Measurements from ENCODE around the gene SSU72.

DNA sequence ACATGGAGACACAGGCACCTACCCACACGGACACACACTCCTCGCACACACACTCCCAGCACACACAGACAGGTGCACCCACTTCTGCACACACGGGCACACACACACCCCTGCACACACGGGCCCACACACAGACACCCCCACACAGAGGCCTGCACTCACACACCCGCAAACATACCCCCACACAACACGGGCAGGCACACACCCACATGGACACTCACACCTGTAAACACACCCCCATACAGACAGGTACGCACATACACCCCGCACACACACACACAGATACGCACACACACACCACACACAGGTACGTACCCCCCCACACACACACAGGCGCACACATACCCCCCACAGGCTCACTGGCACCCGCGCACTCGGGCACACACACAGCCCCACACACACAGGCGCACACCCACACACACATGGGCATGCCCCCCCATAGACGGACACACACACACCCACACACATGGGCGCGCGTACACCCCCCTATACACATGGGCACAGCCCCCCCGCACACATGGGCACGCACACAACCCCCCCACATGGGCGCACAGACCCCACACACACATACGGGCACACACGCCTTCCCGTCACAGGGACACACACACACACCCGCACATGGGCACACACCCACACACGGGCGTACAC lies 56.6 kb downstream of the SSU72 start:
- no peak for TF ChIP-seq CTCF (IDR thresholded peaks at IDR 0.05; ENCODE audit: low read depth, low read length, missing input control)
- no peak for TF ChIP-seq JUND (IDR thresholded peaks at IDR 0.05)
- no peak for TF ChIP-seq GABPA (IDR thresholded peaks at IDR 0.05 in 1 of 2, conservative IDR thresholded peaks at IDR 0.05 in 1 of 2)
- no peak for TF ChIP-seq MAX (IDR thresholded peaks at IDR 0.05)
- TF ChIP-seq, protein P1, sequence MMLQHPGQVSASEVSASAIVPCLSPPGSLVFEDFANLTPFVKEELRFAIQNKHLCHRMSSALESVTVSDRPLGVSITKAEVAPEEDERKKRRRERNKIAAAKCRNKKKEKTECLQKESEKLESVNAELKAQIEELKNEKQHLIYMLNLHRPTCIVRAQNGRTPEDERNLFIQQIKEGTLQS (IDR thresholded peaks at IDR 0.05) = no peak
- no peak for TF ChIP-seq SP1 (IDR thresholded peaks at IDR 0.05)
- TF ChIP-seq ZBTB33 (IDR thresholded peaks at IDR 0.05) = no peak
- TF ChIP-seq RAD21 (IDR thresholded peaks at IDR 0.05) = no peak
- no peak for TF ChIP-seq YY1 (IDR thresholded peaks at IDR 0.05)

All from liver (tissue), 3 donors.